Natural killer cell (primary cell): ENCODE results near the gene PAPLN. TPM values are rescaled to one million over a fixed set of nuclear protein-coding genes. Genes with fewer than 3 reads are reported as not detected.
A peak's percentile ranks its signal among the peaks of the same experiment; 100 is the strongest.

Experiments used
- ATAC-seq, 3 donors: fragments of 150-1000 bp in 2 of 3; fragments of 200-7000 bp in 1 of 3; cut with Tn5 transposase; 1 replicate in 1 of 3; 2 replicates in 2 of 3; pipeline ENCODE4 v1.10.0; 2021; ENCODE audit warnings: mild to moderate bottlenecking in 2 of 3, moderate library complexity in 2 of 3
- DNase-seq, 2 donors: peaks; one replicate each; pipeline versions ENCODE4 v3.0.0 to v3.0.0-alpha.2; 2013 to 2021; ENCODE audit warnings: mixed read lengths in 1 of 2
- H3K27ac ChIP-seq: one replicate; pipeline ENCODE4 v1.5.1; 2013; ENCODE audit warnings: mild to moderate bottlenecking, low read length
- H3K27me3 ChIP-seq: one replicate; pipeline ENCODE4 v1.6.1; 2013; ENCODE audit warnings: low read length; ENCODE audit not compliant: control insufficient read depth, insufficient read depth
- H3K36me3 ChIP-seq: one replicate; pipeline ENCODE4 v1.6.1; 2013; ENCODE audit warnings: low read length; ENCODE audit not compliant: control insufficient read depth, insufficient read depth
- H3K4me1 ChIP-seq: one replicate; pipeline ENCODE4 v1.6.1; 2013; ENCODE audit warnings: low read length; ENCODE audit not compliant: control insufficient read depth, insufficient read depth
- H3K4me3 ChIP-seq: one replicate; pipeline ENCODE4 v1.5.1; 2013; ENCODE audit warnings: low read length
- H3K9me3 ChIP-seq: one replicate; pipeline ENCODE4 v1.6.1; 2013; ENCODE audit warnings: low read length; ENCODE audit not compliant: control insufficient read depth, insufficient read depth
- H3K27ac Mint-ChIP-seq, 2 donors: one replicate each; pipeline ENCODE4 v1.8.0; 2022; ENCODE audit warnings: mild to moderate bottlenecking in 2 of 2, mixed read lengths in 2 of 2, moderate library complexity in 1 of 2
- H3K27me3 Mint-ChIP-seq, 2 donors: one replicate each; pipeline ENCODE4 v1.8.0; 2022; ENCODE audit warnings: low read depth in 2 of 2, mixed read lengths in 2 of 2
- H3K36me3 Mint-ChIP-seq: one replicate; pipeline ENCODE4 v1.8.0; 2022; ENCODE audit warnings: mixed read lengths
- H3K4me1 Mint-ChIP-seq, 2 donors: one replicate each; pipeline ENCODE4 v1.8.0; 2022; ENCODE audit warnings: mixed read lengths in 2 of 2
- H3K4me3 Mint-ChIP-seq: one replicate; pipeline ENCODE4 v1.8.0; 2022; ENCODE audit warnings: mild to moderate bottlenecking, moderate library complexity, mixed read lengths
- H3K9me3 Mint-ChIP-seq, 2 donors: one replicate each; pipeline ENCODE4 v1.8.0; 2022; ENCODE audit warnings: mixed read lengths in 2 of 2
- CTCF ChIP-seq: fragments of 200-600 bp; IDR thresholded peaks from one replicate; pipeline ENCODE4 v1.8.0; 2022; ENCODE audit warnings: antibody characterized with exemption
- WGBS: methylation state at CpG from one replicate; pipeline ENCODE4 v1.1.7; 2013; ENCODE audit warnings: missing lambda C conversion rate; ENCODE audit not compliant: insufficient coverage; 5-methylcytosine and 5-hydroxymethylcytosine counted together
- intact Hi-C: fragments of 100-400 bp; cut with micrococcal nuclease; formaldehyde crosslinking; loops from one replicate; pipeline ENCODE4 v1.14.2; 2022
- total RNA-seq, 4 donors: library from RNA; stranded (reverse); fragments of 120-200 nt in 1 of 4; gene quantifications; one replicate each; pipeline versions ENCODE4 v1.2.3 to v1.2.4, GENCODE V29; 2013 to 2022

The PAPLN gene
- total RNA-seq, 3 donors from 2014 or later (not counting 1 experiment from before 2014, with no cell fraction given) = 0.24 to 0.70 (median 0.34) TPM

GRCh38 chr14:73266317-73266716 is 29.0 kb downstream of the PAPLN start:
- intact Hi-C loops = no loop called here
- Mint-ChIP-seq H3K4me3 (no peak overlapping the region), H3K9me3 (no peaks in the 10 kb centered on the region)

DNA sequence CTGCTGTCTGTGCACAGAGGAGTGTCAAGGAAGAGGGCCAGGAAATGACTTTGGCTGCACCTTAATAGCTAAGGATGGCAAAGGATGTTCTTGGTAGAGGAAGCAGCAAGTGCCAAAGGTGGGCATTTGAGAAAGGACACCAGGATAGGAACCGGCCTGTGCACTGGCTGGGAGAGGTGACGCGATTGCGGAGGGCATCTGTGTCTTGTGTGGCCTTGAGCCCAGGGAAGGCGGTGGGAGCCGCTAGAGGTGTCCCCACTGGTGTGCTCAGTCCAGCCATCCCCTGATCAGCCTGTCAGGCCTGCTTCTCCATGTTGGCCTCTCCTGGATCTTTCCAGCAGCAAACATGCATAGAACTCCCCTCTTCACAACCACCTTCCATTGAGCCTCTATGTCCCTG is 30.2 kb downstream of the PAPLN start:
- Mint-ChIP-seq H3K27me3 (peaks cover 0 to 8% of the 10 kb centered on the region in 2 donors), H3K27ac (no peak overlapping the region), H3K36me3 (no peaks in the 10 kb centered on the region), H3K4me3 (no peak overlapping the region), H3K4me1 (peaks cover 20 to 23% of the 10 kb centered on the region in 2 donors), H3K9me3 (no peaks in the 10 kb centered on the region)
- TF ChIP-seq CTCF = no peak
- intact Hi-C loops = no loop called here
- 98% methylated on average over 6 of the region's 6 CpGs for WGBS
- Histone ChIP-seq H3K27ac (no peak overlapping the region), H3K36me3 (no peaks in the 10 kb centered on the region), H3K27me3 (no peaks in the 10 kb centered on the region), H3K4me3 (no peak overlapping the region), H3K4me1 (peaks cover 11% of the 10 kb centered on the region), H3K9me3 (no peaks in the 10 kb centered on the region)
- ATAC-seq = no peak
- no peak for DNase-seq

More at GRCh38 chr14:73266317-73266716, 29.0 kb downstream of the PAPLN start:
- Histone ChIP-seq H3K27me3 (no peaks in the 10 kb centered on the region), H3K36me3 (no peaks in the 10 kb centered on the region), H3K27ac (no peak overlapping the region), H3K4me1 (peaks cover 11% of the 10 kb centered on the region), H3K9me3 (no peaks in the 10 kb centered on the region), H3K4me3 (no peak overlapping the region)
- TF ChIP-seq CTCF = no peak
- Mint-ChIP-seq H3K27me3 (peaks cover 0 to 8% of the 10 kb centered on the region in 2 donors), H3K4me1 (peaks cover 20 to 23% of the 10 kb centered on the region in 2 donors), H3K36me3 (no peaks in the 10 kb centered on the region), H3K27ac (no peak overlapping the region)
- ATAC-seq (no peak), DNase-seq (no peak)
- WGBS = 98% methylated on average over 7 of the region's 7 CpGs

DNA sequence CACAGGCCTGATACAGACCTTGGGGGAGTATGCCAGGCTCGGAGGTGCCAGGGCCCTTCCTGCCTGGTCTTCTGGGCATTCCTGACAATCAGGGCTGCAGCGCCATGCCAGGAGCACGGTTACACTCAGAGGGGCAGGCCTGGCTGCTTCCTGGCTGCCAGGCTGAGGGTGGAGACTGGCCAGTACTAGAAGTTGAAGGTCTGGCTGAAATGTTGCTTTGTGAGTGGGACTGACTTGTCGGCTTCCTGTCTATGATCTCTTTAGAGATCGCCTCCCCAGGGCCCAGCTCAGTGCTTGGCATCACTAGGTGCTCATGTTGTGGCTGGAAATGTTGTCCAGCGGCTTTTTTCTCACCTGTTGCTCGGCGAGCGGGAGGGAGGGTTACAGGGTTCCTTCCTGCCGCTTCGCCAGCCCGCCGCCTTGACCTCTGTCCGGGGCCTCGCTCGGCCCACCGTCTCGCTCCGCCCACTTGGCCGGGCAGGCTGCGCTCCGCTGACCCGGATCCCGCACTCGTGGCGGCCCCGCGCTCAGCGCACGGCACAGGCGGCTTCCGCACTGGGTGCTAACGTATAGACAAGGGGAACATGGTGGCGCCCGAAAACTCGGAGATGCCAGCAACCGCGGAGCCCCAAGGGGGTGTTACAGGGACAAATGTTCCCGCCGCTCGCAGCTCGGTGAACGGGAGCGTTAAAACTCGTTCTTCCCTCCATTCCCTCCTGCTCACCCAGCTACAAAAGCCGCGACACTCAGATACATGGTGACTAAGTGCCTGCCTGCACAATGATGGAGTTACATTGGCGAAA is 32.6 kb downstream of the PAPLN start:
- Histone ChIP-seq H3K9me3 (no peaks in the 10 kb centered on the region), H3K27ac (no peak overlapping the region), H3K4me1 (peaks cover 11% of the 10 kb centered on the region), H3K4me3 (peak overlapping the region; percentile 36), H3K27me3 (no peaks in the 10 kb centered on the region), H3K36me3 (peaks cover 6% of the 10 kb centered on the region)
- Mint-ChIP-seq H3K9me3 (no peaks in the 10 kb centered on the region), H3K4me3 (peak overlapping the region; percentile 92), H3K27me3 (peaks cover 0 to 4% of the 10 kb centered on the region in 2 donors), H3K4me1 (peaks cover 20 to 23% of the 10 kb centered on the region in 2 donors), H3K27ac (peak overlapping the region; percentile 74 to 86), H3K36me3 (no peaks in the 10 kb centered on the region)
- whole genome bisulfite sequencing = 10% methylated on average over 48 of the region's 48 CpGs
- intact Hi-C loops = no loop called here
- no peak for TF ChIP-seq CTCF
- DNase-seq (no peak), ATAC-seq (peak; percentile 70 to 80 (median 79))
